ENCODE results near the gene CFAP221.

DNA sequence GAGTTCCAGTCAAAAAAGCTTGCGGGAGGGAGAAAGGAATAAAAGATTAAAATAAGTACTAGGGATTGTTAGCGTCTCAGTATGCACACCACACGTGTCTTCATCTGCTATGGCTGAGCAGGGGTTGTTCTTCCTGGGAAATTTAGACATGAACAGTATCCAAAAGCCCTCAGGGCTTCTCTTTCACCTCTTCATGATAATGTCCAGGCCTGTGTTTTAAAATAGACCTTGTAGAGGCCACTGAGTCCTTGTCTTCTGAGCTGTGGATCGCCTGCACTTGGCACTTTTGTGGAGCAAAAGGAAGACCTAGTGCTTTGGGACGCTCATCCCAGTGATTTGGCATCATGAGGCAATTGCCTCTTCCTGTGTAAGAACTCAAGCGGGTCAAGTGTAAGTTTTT lies 52.4 kb downstream of the CFAP221 start:
- TF ChIP-seq POLR2AphosphoS5 (IDR thresholded peaks at IDR 0.05): no peak
- TF ChIP-seq POLR2A (IDR thresholded peaks at IDR 0.05): no peak
- TF ChIP-seq, protein P1, sequence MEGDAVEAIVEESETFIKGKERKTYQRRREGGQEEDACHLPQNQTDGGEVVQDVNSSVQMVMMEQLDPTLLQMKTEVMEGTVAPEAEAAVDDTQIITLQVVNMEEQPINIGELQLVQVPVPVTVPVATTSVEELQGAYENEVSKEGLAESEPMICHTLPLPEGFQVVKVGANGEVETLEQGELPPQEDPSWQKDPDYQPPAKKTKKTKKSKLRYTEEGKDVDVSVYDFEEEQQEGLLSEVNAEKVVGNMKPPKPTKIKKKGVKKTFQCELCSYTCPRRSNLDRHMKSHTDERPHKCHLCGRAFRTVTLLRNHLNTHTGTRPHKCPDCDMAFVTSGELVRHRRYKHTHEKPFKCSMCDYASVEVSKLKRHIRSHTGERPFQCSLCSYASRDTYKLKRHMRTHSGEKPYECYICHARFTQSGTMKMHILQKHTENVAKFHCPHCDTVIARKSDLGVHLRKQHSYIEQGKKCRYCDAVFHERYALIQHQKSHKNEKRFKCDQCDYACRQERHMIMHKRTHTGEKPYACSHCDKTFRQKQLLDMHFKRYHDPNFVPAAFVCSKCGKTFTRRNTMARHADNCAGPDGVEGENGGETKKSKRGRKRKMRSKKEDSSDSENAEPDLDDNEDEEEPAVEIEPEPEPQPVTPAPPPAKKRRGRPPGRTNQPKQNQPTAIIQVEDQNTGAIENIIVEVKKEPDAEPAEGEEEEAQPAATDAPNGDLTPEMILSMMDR (IDR thresholded peaks at IDR 0.05): no peak
